Esophagus muscularis mucosa (tissue), 4 donors: ENCODE results near the gene KIF15. TPM values are rescaled to one million over a fixed set of nuclear protein-coding genes. Genes with fewer than 3 reads are reported as not detected.

Experiments used
- DNase-seq: peaks from one replicate; pipeline ENCODE4 v3.0.0-alpha.2; 2017; ENCODE audit errors: extremely low spot score
- H3K27ac ChIP-seq, 4 donors: fragments of 200-600 bp; sonication (generic); replicated peaks in 1 of 4; 1 replicate in 3 of 4; 2 replicates in 1 of 4; pipeline ENCODE4 v1.5.1; 2016 to 2019; ENCODE audit warnings: mild to moderate bottlenecking in 1 of 4
- H3K27me3 ChIP-seq, 4 donors: fragments of 200-600 bp; sonication (generic); one replicate each; pipeline versions ENCODE4 v1.5.1 to v1.6.0; 2016 to 2019
- H3K36me3 ChIP-seq, 4 donors: fragments of 200-600 bp; sonication (generic); one replicate each; pipeline ENCODE4 v1.5.1; 2016 to 2019
- H3K4me1 ChIP-seq, 4 donors: fragments of 200-600 bp; sonication (generic); one replicate each; pipeline ENCODE4 v1.5.1; 2016 to 2019
- H3K4me3 ChIP-seq, 4 donors: fragments of 200-600 bp; sonication (generic); 1 replicate in 2 of 4; 2 replicates in 2 of 4; pipeline ENCODE4 v1.5.1; 2016 to 2019; ENCODE audit warnings: mild to moderate bottlenecking in 4 of 4, moderate library complexity in 1 of 4
- H3K9me3 ChIP-seq, 4 donors: fragments of 200-600 bp; sonication (generic); 1 replicate in 3 of 4; 2 replicates in 1 of 4; pipeline ENCODE4 v1.5.1; 2016 to 2019
- CTCF ChIP-seq, 3 experiments: fragments of 200-600 bp in 2 of 3; fragments of 450-650 bp in 1 of 3; sonication (generic) in 2 of 3; IDR thresholded peaks; one replicate each; pipeline ENCODE4 v1.5.1; 2017 to 2019; ENCODE audit warnings: antibody characterized with exemption in 3 of 3, mild to moderate bottlenecking in 2 of 3, moderate library complexity in 1 of 3
- EP300 ChIP-seq: sonication (generic); formaldehyde crosslinking; IDR thresholded peaks from one replicate; pipeline ENCODE4 v1.6.1; 2017; ENCODE audit warnings: antibody characterized with exemption
- POLR2A ChIP-seq: fragments of 450-650 bp; IDR thresholded peaks from one replicate; pipeline ENCODE4 v1.6.1; 2017; ENCODE audit warnings: antibody characterized with exemption, moderate library complexity, mild to moderate bottlenecking, low read depth
- POLR2AphosphoS5 ChIP-seq, 2 donors: sonication (generic); formaldehyde crosslinking; IDR thresholded peaks; one replicate each; pipeline ENCODE4 v1.6.1; 2017; ENCODE audit warnings: antibody characterized with exemption in 2 of 2
- WGBS: methylation state at CpG from one replicate; pipeline ENCODE4 v1.1.5; 2018; 5-methylcytosine and 5-hydroxymethylcytosine counted together
- intact Hi-C: fragments of 100-400 bp; cut with DNase I; formaldehyde crosslinking; loops from one replicate; pipeline ENCODE4 v1.15.1; 2023
- total RNA-seq, 4 donors: library from RNA; depleted of rRNA; stranded (reverse); fragments of >200 nt; gene quantifications; one replicate each; pipeline versions ENCODE4 v1.1.0 to v1.2.1, GENCODE V29; 2016

The KIF15 gene
- total RNA-seq, 4 donors from 2014 or later, result 0.26 to 1.2 (median 0.54) TPM

DNA sequence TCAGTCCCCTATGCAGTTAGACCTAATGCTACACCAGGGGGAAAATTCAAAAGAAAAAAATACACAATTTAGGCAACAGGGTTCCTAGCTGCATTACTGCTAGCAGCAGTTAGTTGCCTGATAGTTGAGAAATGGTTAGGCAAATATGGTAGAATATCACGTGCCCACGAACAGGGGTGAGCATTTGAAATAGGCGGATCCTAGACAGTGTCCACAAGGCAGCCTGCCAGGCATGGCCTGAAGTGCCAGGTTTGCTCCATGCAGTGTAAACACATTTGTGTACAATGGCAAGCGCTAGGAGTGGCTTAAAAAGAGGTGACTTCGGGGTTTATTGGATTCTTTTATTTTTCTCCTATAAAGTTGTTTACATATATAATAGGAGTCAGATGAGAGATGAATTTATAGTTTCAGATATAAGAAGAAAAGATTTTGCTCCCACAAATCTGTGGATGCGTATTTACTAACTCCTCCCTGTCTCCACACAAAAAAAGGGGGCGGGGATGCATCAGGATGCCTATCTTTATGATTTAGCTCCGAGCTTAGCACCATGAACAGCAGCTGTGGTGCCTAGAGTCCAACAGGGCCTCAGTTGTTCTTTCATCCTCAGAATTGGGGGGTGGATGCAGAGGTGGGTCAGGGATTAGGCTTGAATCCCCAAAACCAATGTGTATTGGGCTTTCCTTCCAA is 108.9 kb downstream of the KIF15 start:
- Histone ChIP-seq H3K27me3 (no peaks in the 10 kb centered on the region), H3K9me3 (no peaks in the 10 kb centered on the region), H3K4me3 (no peak overlapping the region), H3K36me3 (peaks cover 0 to 3% (median 0%) of the 10 kb centered on the region in 4 donors), H3K4me1 (no peaks in the 10 kb centered on the region), H3K27ac (no peak overlapping the region)
- no peak for DNase-seq
- 89% methylated on average over 8 of the region's 8 CpGs for WGBS
- TF ChIP-seq POLR2A, result no peak
- no peak for TF ChIP-seq POLR2AphosphoS5 (IDR thresholded peaks at IDR 0.05)
- TF ChIP-seq EP300, result no peak
- intact Hi-C loops, result no loop called here

- Histone ChIP-seq H3K27ac (no peak within 1 kb of the TSS), H3K27me3 (no peaks in the 10 kb centered on the region), H3K4me3 (no peak within 1 kb of the TSS), H3K36me3 (no peaks in the 10 kb centered on the region), H3K4me1 (no peaks in the 10 kb centered on the region), H3K9me3 (no peaks in the 10 kb centered on the region)
- intact Hi-C loops, result no loop called here
- WGBS, result 85% methylated on average over 5 of the region's 5 CpGs
- no peak for TF ChIP-seq POLR2A
- no peak for TF ChIP-seq EP300
- TF ChIP-seq POLR2AphosphoS5 (IDR thresholded peaks at IDR 0.05), result no peak
- no peak for TF ChIP-seq CTCF (IDR thresholded peaks at IDR 0.05)
- no peak for DNase-seq
Measured at GRCh38 chr3:44874308-44874707, 112.7 kb downstream of the KIF15 start, which contains the start of gene TGM4. Gene TGM4 (plus strand): TSS chr3:44874608. CDS start chr3:44874679, 71 bp downstream.

DNA sequence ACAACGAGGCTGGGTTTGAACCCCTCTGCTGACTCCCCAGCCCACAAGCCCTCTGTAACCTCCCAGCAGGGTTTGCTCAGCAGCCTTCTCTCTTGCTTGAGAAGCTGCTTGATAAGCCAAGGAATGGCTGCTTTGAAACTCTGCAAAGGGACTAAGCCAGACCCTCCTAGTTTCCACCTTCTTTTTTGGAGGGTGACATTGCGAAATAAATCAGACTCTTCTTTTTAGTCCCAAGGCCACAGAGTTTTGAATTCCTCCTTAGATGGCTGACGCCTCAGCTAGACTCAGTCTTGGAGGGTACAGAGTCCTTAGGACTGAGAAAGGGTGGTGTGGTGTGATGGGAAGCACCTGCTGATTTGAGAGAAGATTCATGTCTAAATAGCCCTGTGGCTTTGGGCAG is 114.0 kb downstream of the KIF15 start:
- Histone ChIP-seq H3K27ac (no peak overlapping the region), H3K36me3 (no peaks in the 10 kb centered on the region), H3K4me3 (no peak overlapping the region), H3K9me3 (no peaks in the 10 kb centered on the region), H3K27me3 (no peaks in the 10 kb centered on the region), H3K4me1 (no peaks in the 10 kb centered on the region)
- WGBS, result 74% methylated on average over 3 of the region's 3 CpGs
- no peak for DNase-seq
- intact Hi-C loops, result no loop called here
- TF ChIP-seq POLR2AphosphoS5 (IDR thresholded peaks at IDR 0.05) (no peak), EP300 (no peak), CTCF (IDR thresholded peaks at IDR 0.05) (no peak), POLR2A (no peak)

GRCh38 chr3:44877333-44877732 is 115.7 kb downstream of the KIF15 start:
- no peaks in the 10 kb centered on the region for H3K36me3 ChIP-seq
- intact Hi-C loops, result no loop called here
- no peak overlapping the region for H3K4me3 ChIP-seq
- H3K27me3 ChIP-seq, result peaks cover 0 to 1% (median 0%) of the 10 kb centered on the region in 4 donors
- H3K9me3 ChIP-seq, result no peaks in the 10 kb centered on the region
- no peaks in the 10 kb centered on the region for H3K4me1 ChIP-seq
- H3K27ac ChIP-seq, result no peak overlapping the region
- TF ChIP-seq POLR2A (no peak), EP300 (no peak), POLR2AphosphoS5 (IDR thresholded peaks at IDR 0.05) (no peak), CTCF (IDR thresholded peaks at IDR 0.05) (no peak)
- WGBS, result 93% methylated on average over 3 of the region's 3 CpGs
- no peak for DNase-seq

DNA sequence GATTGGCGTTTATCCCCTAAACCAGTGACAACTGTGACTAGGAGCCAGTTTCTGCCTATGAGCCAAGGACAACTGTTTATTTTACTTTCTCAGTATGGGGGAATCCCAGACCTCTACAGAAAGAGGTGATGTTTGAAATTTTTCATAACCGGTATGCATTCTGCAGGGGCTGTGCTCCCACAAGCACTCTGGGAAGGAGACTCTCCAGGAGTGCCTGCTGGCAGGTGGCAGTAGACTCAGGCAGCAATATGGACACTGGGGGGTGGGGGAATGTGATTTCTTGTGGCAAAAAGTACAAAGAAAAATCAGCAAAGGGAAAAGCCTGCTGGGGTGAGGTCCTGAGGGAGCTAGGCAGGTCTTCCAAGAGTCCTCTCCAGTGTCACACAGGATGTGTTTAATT is 118.7 kb downstream of the KIF15 start:
- WGBS, result 30% methylated on average over 2 of the region's 2 CpGs
- Histone ChIP-seq H3K4me1 (peaks cover 0 to 2% (median under 1%) of the 10 kb centered on the region in 4 donors), H3K9me3 (no peaks in the 10 kb centered on the region), H3K27me3 (peaks cover 0 to 24% (median 0%) of the 10 kb centered on the region in 4 donors), H3K36me3 (no peaks in the 10 kb centered on the region), H3K4me3 (no peak overlapping the region), H3K27ac (no peak overlapping the region)
- intact Hi-C loops, result no loop called here
- no peak for TF ChIP-seq POLR2A
- TF ChIP-seq POLR2AphosphoS5 (IDR thresholded peaks at IDR 0.05), result no peak
- no peak for TF ChIP-seq CTCF (IDR thresholded peaks at IDR 0.05)
- no peak for TF ChIP-seq EP300
- no peak for DNase-seq
